ENCODE data around the gene SULT1A2.
"Not testable (repeated sequence)": the region's sequence is repeated elsewhere in the genome, so short reads cannot be mapped to it uniquely, and the experiment has no call there.

SULT1A2 gene

DNA sequence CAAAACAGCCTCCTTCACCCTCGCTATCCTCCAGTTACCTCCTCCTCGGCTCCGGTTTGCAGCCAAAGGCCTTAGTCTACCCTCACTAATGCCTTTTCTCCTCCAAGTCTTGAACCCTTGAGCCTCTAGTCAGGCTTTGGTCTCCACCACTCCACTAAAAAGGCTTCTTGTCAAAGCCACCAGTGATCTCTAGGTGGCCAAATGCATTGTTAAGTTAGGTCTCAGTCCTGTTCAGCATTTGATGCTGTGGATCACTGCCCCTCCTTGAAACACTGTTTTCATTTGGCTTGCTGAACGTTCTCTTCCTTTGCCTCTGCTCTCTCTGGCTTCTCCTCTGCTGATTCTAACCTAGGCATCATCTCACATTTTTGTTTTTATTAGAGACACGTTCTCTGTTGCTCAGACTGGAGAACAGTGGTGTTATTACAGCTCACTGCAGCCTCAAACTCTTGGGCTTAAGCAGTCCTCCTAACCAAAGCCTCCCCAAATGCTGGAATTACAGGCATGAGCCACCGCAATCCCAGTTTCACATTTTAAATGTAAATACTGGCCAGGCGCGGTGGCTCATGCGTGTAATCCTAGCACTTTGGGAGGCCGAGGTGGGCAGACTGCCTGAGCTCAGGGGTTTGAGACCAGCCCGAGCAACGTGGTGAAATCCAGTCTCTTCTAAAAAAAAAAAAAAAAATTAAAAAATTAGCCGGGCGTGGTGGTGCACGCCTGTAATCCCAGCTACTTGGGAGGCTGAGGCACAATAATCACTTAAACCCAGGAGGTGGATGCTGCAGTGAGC is 42.0 kb downstream of the SULT1A2 start:
- no peak for DNase-seq

DNA sequence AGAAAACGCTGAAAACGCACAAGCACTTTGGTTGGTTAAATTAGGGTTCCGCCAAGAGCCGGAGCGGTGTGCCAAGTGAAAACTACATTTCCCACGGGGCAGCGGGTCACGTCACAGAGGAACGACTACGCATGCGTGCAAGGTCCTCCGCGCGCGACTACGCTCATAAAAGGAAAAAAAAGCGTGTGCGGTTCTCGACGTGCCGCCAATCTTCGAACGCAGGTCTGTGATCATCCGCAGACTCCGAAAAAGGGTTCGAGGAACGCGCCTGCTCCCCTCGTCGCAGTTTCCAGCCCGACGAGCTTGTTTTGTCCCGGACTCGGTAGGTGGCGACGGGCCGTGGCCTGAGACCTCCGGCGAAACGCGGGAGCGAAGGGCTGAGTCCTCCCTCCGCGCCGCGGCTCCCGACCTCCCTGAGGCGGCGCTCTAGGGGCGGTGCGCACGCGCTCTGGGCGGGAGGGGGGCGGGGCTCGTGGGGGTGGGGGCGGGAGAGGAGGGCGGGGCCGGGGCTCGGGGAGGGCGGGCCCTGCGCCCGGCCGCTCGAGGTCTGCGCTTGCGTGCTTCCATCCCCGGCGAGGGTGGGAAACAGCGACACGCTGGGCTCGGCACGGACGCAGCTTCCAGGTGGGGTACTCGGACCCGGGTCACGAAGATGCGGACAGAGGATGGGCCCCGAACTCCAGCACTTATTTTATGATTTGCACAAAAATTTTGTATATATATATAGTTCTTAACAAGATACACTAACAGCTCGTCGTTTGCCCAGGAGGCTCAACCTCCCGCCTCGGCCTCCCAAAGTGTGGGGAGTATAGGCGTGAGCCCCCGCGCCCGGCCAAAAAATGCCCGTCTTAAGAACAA is 42.8 kb downstream of the SULT1A2 start, which contains the start of gene SGF29:
Gene SGF29 (plus strand): TSS at position 145 of the 858 bp plus-strand sequence. CDS start 27,150 bp downstream, outside the sequence.
- peak; percentile 94 to 98 (median 96) for DNase-seq

DNA sequence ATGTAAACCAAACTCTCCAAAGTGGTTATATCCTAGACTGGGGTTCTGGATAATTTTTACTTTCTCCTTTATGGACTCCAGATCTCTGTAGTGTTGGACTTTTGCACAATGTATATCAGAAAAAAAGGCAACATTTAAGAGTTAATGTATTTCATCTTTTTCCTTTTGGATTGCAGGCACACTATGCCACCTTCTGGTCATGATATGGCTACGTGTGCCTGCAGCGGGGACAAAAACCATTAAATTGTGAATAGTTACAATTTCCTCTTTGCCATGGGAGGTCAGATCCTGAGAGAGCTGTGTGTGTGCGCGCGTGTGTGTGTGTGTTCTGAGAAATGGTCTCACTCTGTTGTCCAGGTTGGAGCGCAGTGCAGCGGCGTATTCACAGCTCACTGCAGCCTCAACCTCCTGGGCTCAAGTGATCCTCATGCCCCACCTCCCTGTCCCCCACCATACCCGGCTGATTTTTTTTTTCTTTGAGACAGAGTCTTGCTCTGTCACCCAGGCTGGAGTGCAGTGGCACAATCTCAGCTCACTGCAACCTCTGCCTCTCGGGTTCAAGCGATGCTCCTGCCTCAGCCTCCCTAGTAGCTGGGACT is 47.5 kb downstream of the SULT1A2 start:
- peak; percentile 67 to 82 (median 81) for DNase-seq

DNA sequence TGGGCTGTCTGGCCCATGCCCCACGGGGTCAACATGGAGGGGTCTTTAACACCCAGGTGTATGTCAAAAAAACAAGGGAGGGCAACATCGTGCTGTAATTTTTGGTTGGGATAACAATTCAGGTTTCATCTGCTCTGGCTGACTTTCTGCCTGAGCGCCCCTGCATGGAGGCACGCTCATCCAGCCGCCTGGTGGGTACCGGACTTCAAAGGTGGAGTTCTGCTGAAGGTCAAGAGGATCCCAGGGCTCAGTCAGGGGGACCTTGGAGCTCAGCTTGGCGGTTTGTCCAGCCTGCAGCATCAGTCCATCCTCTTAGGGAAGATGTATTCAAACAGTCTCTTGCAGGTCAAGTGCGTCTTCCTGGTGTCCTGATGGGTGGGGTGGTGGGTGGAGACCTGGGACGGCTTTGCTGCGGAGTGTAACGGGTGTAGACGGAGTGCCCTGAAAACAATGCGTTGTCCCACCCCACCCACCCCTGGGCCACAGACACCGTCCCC is 48.5 kb downstream of the SULT1A2 start:
- no peak for DNase-seq

DNA sequence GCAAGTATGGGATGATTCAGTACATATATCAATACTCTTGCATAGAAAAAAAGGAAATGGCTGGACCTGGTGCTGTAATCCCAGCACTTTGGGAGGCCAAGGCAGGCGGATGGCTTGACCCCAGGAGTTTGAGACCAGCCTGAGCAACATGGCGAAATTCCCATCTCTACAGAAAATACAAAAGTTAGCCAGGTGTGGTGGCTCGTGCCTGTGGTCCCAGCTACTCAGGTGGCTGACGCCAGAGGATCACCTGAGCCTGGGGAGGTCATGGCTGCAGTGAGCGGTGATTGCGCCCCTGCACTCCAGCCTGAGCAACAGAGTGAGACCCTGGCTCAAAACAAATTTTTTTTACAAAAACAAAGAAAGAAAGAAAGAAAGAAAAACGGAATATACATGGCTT is 50.2 kb downstream of the SULT1A2 start:
- DNase-seq: no peak

DNA sequence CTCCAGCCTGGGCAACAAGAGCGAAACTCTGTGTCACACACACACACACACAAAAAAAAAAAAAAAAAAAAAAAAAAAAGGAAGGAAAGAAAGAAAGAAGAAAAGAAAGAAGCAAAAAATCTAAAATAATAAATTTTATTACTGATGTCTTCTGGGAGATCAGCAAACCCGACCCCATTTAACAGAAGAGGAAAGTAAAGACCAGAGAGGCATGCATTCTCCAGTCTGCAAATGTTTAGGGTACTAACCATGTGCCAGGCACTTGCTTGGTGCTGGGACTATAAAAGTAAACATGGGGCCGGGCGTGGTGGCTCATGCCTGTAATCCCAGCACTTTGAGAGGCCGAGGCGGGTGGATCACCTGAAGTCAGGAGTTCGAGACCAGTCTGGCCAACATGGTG is 50.9 kb downstream of the SULT1A2 start:
- not testable (repeated sequence) for DNase-seq

DNA sequence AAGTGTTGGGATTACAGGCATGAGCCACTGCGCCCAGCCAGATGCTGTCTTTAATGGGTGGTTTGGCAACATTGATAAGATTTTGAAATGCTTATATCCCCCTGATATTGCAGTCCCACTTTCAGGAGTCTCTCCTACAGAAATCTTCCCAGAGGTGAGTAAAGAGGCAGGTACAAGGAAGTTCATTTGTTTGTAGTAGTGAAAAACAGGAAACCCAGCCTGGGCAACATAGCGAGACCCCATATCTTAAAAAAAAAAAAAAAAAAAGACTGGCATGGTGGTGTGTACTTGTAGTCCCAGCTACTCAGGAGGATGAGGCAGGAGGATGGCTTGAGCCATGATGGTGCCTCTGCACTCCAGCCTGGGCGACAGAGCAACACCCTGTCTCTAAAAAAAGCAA is 51.9 kb downstream of the SULT1A2 start:
- no peak for DNase-seq

DNA sequence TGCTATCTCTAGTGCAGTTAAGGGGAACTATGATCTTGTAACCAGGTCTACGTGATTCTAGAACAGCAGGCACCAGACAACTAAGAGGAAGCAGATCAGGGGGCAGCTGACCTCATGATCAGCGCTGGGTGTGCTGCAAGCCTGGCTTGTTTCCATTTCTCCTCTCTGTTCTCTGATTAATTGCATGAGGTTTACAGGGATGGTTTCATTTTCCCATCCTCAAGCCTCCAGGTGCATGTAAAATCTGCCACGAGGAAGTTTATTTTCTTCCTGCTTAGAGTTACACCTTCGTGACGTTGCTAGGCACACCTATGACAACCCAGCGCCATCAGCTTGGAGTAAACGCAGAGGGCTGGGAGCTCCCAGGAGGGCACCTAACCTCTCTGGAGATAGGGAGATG is 53.8 kb downstream of the SULT1A2 start:
- DNase-seq: peak; percentile 90 to 96 (median 94)

DNA sequence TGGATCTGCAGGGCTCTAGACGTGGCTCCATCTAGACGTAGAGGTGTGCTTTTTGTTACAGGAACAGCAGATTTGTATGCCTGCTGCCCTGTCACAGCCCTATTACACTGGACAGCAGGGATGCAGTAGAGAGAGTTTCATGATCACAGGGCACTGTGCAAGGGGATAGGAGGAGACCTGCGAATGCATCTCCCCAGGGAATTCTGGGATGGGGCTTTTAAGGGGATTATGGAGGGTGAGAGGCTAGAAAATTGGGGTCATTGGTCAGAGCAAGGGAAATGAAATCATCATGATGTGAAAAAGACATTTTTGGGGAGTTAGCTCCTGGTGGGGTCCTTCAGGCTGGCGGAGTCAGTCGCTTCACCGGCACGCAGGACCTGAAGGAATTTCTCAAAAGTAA is 54.2 kb downstream of the SULT1A2 start:
- peak in 1 of 3 donors; percentile 66 for DNase-seq
